ENCODE measurements around the gene PTCH2.
A peak's percentile ranks its signal among the peaks of the same experiment; 100 is the strongest.
"Not testable (repeated sequence)": the region's sequence is repeated elsewhere in the genome, so short reads cannot be mapped to it uniquely, and the experiment has no call there.

Gene PTCH2

DNA sequence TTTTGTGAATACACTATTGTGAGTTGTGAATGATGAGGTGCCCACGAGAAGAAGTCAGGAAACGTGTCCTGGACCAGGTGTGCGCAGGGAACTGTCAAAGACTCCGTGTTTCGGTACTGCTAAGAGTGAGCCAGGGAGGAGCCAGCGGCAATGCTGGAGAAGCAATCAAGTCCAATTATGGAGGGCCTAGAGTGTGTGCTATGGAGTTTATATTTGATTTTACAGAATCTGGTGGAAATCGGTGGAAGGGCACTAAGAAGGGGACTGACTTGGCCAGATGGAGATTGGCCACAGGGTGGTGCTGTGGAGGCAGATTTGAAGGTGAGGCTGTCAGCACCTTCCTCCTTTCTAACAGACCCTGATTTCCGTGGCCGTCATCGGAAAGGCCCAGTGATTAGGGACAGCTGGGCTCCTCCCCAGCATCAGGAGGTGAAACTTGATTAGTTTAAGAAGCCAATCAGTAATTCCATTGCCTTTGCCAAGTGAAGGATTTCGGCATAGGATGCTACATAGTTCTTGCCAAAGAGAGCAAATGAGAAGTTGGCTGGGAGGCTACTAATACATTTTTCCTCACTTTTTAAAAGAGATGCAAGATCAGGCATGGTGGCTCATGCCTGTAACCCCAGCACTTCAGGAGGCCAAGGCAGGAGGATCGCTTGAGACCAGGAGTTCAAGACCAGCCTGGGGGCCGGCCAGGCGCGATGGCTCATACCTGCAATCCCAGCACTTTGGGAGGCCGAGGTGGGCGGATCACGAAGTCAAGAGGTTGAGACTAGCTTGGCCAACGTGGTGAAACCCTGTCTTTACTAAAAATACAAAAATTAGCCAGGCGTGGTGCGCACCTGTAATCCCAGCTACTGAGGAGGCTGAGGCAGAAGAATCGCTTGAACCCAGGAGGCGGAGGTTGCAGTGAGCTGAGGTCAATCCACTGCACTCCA lies 7.0 kb downstream of the PTCH2 start:
- DNase-seq, result peak; percentile 71

DNA sequence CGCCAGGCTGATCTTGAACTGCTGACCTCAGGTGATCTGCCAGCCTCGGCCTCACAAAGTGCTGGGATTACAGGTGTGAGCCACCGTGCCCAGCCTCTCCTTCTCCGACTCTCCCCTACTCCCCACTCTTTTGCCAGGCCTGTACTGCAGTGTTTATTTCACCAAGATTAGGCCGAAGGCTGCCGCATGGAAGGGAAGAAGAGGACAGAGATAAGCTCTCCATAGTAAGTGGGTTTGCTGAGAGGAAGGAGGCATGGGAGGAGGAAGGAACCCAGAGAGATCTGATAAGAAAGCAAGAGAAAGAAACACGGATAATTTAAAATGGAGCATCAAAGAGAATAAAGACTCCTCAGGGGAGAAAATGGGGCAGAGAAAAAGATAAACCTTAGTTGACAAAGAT lies 8.7 kb downstream of the PTCH2 start:
- DNase-seq, result no peak

GRCh38 chr1:44832056-44832705 lies 10.9 kb downstream of the PTCH2 start:
- DNase-seq, result no peak

DNA sequence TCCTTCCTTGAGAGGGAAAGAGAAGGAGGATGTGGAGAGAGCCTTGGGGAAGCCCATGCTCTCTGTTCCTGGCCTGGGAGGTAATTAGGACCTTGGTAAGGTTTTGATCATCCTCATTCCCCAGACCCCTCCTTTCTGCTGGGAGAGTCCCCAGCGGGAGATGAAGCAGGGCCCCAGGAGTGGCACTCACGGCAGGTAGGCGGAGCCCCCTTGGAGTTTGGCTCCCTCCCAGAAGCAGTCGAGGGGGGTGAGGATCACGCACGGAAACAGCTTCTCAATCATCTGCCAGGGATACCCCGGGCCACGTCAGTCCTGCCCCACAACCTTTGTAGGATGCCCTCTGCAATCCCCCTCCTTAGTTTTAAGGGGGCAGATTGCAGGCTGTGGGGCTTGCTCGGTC lies 11.5 kb downstream of the PTCH2 start:
- no peak for DNase-seq

- no peak for DNase-seq
Observed at GRCh38 chr1:44830900-44831304, 12.2 kb downstream of the PTCH2 start.

- DNase-seq, result no peak
Observed at GRCh38 chr1:44829506-44830384, 13.3 kb downstream of the PTCH2 start.

GRCh38 chr1:44828841-44829440 lies 14.1 kb downstream of the PTCH2 start:
- DNase-seq, result no peak

- DNase-seq, result no peak
Observed at GRCh38 chr1:44828003-44828651, 14.9 kb downstream of the PTCH2 start.

DNA sequence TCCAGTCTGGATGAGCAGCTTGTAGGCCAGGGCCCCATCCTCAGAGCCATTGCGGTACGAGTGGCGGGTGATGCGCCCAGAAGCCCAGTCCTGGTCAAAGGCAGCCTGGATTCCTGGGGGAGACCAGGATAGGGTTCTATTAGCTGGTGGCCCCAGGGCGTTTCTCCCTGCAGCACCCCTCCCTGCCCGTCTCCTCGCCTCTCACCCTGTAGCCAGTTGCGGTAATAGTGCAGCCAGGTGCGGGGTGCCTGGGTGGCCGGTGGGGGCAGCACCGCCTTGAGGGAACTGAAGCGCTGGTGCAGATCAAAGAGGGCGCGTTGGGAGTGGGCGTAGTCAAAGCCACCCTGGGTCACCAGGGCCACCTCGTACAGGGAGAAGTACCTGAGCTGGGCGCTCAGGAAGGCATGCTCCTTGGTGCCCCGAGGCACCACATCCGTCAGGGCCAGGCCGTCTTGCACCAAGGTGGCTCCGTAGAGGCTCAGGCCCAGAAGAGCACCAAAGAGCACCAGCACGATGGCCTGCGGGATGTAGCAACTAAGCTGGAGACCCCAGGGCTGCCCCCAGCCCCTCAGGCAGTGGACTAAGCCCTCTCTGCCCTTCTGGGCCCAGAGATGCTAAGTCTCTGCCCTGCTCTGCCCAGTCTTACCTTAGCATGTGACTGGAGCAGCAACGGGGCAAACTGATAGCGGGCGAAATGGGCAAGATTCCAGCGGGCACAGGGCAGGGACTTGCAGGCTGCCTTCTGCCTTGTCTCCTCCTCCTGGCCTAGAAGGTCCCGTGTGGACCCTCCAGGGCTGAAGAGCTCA lies 15.7 kb downstream of the PTCH2 start:
- DNase-seq, result no peak

- no peak for DNase-seq
Observed at GRCh38 chr1:44826375-44827196, 16.5 kb downstream of the PTCH2 start.

DNA sequence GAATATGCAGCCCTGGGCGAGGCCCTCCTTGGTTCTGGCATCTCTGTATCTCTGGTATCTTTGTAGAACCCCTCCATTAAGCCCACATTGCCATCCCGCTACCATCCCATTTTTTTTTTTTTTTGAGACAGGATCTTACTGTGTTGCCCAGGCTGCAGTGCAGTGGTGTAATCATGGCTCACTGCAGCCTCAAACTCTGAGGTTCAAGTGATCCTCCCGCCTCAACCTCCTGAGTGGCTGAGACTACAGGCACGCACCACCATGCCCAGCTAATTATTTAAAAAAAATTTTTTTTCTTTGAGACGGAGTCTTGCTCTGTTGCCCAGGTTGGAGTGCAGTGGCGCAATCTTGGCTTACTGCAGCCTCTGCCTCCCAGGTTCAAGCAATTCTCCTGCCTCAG lies 18.7 kb downstream of the PTCH2 start:
- DNase-seq, result not testable (repeated sequence)

GRCh38 chr1:44822981-44823451 lies 20.0 kb downstream of the PTCH2 start:
- DNase-seq, result no peak

- DNase-seq, result no peak
Observed at GRCh38 chr1:44822131-44822701, 20.8 kb downstream of the PTCH2 start.

- no peak for DNase-seq
Observed at GRCh38 chr1:44821240-44821715, 21.8 kb downstream of the PTCH2 start.

- DNase-seq, result no peak
Observed at GRCh38 chr1:44820328-44821239, 22.5 kb downstream of the PTCH2 start.

GRCh38 chr1:44819608-44820327 lies 23.3 kb downstream of the PTCH2 start:
- DNase-seq, result peak; percentile 98

DNA sequence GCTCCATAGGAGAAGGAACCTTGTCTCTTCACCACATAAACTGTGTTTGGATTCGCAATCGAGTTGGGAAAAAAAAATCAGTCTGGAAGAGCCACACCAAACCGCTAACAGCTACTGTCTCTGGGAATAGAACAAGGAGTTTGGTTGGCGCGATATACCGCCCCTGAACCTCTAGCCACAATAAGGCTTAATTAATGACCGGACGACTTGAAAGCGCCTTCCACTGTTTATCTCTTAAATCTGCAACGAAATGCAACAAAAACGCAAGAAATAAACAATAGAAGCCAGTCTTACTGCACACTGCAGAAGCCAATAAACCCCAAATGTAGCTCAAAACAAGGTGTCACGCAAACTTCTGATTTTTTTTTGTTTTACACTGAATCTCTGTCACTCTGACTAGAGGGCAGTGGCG lies 23.9 kb downstream of the PTCH2 start:
- no peak for DNase-seq
